Lung microvascular endothelial cell (primary cell): Measurements from ENCODE around the gene CTBP2. TPM values are rescaled to one million over a fixed set of nuclear protein-coding genes. Genes with fewer than 3 reads are reported as not detected.

Experiments used
- DNase-seq, 2 donors: peaks; one replicate each; pipeline versions ENCODE4 v3.0.0 to v3.0.0-alpha.2; 2010; ENCODE audit warnings: low read depth in 2 of 2
- total RNA-seq: library from RNA; depleted of rRNA; stranded (reverse); fragments of >200 nt; gene quantifications from 2 replicates; pipeline ENCODE4 v1.2.1, GENCODE V29; 2014

Gene CTBP2
- total RNA-seq, 1 donor from 2014 or later, result 79.6 TPM

GRCh38 chr10:125106586-125106985, 53.8 kb downstream of the CTBP2 start:
- DNase-seq, result no peak

GRCh38 chr10:125105706-125106255, 54.6 kb downstream of the CTBP2 start:
- DNase-seq, result no peak

- no peak for DNase-seq
Observed at GRCh38 chr10:125105155-125105554, 55.2 kb downstream of the CTBP2 start.

- DNase-seq, result no peak
Observed at GRCh38 chr10:125104559-125104958, 55.8 kb downstream of the CTBP2 start.

- no peak for DNase-seq
Observed at GRCh38 chr10:125103924-125104323, 56.4 kb downstream of the CTBP2 start.

GRCh38 chr10:125103466-125103865, 56.9 kb downstream of the CTBP2 start:
- DNase-seq, result no peak

- no peak for DNase-seq
Observed at GRCh38 chr10:125102821-125103220, 57.5 kb downstream of the CTBP2 start.

- DNase-seq, result peak in 1 of 2 donors; percentile 53
Observed at GRCh38 chr10:125102246-125102645, 58.1 kb downstream of the CTBP2 start.

GRCh38 chr10:125101581-125101980, 58.8 kb downstream of the CTBP2 start:
- no peak for DNase-seq

GRCh38 chr10:125101049-125101448, 59.3 kb downstream of the CTBP2 start:
- DNase-seq, result no peak

- no peak for DNase-seq
Observed at GRCh38 chr10:125097409-125098070, 62.8 kb downstream of the CTBP2 start.

- no peak for DNase-seq
Observed at GRCh38 chr10:125096975-125097374, 63.4 kb downstream of the CTBP2 start.

GRCh38 chr10:125096371-125096770, 64.0 kb downstream of the CTBP2 start:
- DNase-seq, result no peak

- no peak for DNase-seq
Observed at GRCh38 chr10:125095776-125096175, 64.6 kb downstream of the CTBP2 start.

- no peak for DNase-seq
Observed at GRCh38 chr10:125095228-125095627, 65.1 kb downstream of the CTBP2 start.

GRCh38 chr10:125094806-125095205, 65.6 kb downstream of the CTBP2 start:
- DNase-seq, result peak in 1 of 2 donors; percentile 45

- DNase-seq, result no peak
Observed at GRCh38 chr10:125093974-125094705, 66.2 kb downstream of the CTBP2 start.

- peak; percentile 38 to 40 for DNase-seq
Observed at GRCh38 chr10:125093199-125093973, 67.0 kb downstream of the CTBP2 start.

- no peak for DNase-seq
Observed at GRCh38 chr10:125092564-125093031, 67.8 kb downstream of the CTBP2 start.

GRCh38 chr10:125091891-125092290, 68.5 kb downstream of the CTBP2 start:
- no peak for DNase-seq

GRCh38 chr10:125089469-125089868, 70.9 kb downstream of the CTBP2 start:
- DNase-seq, result peak in 1 of 2 donors; percentile 58

- DNase-seq, result no peak
Observed at GRCh38 chr10:125087897-125088215, 72.5 kb downstream of the CTBP2 start.
